GM21360 (cell line): ENCODE results near the gene PRDM10.
"Not testable (repeated sequence)": the region's sequence is repeated elsewhere in the genome, so short reads cannot be mapped to it uniquely, and the experiment has no call there.

Experiments used
- ATAC-seq: cut with Tn5 transposase; IDR thresholded peaks from one replicate; pipeline ENCODE4 v1.9.1; 2021; ENCODE audit warnings: mild to moderate bottlenecking, moderate library complexity; ENCODE audit not compliant: unreplicated experiment

The PRDM10 gene, protein sequence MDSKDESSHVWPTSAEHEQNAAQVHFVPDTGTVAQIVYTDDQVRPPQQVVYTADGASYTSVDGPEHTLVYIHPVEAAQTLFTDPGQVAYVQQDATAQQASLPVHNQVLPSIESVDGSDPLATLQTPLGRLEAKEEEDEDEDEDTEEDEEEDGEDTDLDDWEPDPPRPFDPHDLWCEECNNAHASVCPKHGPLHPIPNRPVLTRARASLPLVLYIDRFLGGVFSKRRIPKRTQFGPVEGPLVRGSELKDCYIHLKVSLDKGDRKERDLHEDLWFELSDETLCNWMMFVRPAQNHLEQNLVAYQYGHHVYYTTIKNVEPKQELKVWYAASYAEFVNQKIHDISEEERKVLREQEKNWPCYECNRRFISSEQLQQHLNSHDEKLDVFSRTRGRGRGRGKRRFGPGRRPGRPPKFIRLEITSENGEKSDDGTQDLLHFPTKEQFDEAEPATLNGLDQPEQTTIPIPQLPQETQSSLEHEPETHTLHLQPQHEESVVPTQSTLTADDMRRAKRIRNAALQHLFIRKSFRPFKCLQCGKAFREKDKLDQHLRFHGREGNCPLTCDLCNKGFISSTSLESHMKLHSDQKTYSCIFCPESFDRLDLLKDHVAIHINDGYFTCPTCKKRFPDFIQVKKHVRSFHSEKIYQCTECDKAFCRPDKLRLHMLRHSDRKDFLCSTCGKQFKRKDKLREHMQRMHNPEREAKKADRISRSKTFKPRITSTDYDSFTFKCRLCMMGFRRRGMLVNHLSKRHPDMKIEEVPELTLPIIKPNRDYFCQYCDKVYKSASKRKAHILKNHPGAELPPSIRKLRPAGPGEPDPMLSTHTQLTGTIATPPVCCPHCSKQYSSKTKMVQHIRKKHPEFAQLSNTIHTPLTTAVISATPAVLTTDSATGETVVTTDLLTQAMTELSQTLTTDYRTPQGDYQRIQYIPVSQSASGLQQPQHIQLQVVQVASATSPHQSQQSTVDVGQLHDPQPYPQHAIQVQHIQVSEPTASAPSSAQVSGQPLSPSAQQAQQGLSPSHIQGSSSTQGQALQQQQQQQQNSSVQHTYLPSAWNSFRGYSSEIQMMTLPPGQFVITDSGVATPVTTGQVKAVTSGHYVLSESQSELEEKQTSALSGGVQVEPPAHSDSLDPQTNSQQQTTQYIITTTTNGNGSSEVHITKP

DNA sequence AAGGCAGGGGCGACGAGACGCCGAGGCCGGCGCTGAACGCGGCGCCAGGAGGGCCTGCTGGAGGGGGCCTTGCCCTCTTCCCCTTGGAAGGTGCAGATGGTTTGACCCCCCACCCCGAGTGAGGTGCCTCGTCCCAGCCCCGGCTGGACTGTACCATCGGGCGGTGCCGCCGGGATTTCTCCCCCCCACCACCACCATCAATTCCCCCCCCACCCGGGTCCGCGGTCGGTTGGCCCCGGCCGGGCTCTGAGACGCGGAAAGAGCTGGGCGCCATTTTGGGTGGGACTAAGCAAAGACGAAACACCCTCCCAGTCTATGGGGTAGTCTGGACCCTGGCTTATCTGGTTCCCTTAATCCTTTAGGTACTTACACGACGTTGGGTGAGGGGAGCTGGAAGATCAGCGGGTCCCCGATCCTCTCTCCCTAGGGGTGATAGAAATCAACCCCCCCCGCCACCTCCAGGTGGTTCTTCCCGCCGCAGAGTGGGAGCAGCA is at the start of gene PRDM10:
Gene PRDM10 (minus strand): TSS at position 484 of the 494 bp plus-strand sequence. CDS start 41,871 bp downstream, outside the sequence.
- peak; percentile 34 for ATAC-seq

DNA sequence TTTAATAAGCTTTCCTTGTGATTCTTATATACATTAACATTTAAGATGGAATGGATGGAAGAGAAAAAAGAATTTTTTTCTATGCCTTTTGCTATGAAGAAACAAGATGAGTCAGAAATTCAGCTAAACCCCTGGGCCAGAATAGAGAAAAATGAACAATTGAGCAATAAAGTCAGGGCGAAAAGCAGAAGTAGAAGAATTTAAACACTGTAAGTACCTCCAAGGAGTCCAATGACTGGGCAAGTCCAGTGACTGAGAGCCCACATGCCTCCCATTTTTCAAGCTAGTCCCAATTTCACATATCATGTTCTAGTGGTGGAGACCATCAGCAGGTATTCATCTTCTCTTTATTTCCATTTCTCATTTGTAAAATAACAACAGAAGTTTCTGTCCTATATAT is 48.4 kb upstream of the PRDM10 start:
- no peak for ATAC-seq

DNA sequence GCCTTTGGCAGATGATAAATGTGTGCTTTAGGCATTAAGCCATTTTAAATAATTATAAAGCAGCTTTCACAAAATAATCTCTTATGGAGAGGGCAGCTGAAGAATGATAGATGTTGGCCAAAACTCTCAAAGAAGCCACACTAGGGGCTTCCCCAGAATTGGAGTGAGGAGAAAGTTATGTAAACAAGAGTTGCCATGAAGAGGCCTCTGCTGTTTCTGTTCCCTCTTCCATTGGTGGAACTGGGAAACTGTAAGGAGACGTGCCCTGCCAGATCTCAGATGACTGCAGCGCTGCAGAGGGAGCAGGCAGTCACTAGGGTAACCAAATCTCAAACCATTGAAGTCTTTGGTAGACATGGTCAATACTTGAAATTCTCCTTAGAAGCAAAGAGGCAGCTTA is 47.6 kb upstream of the PRDM10 start:
- no peak for ATAC-seq

DNA sequence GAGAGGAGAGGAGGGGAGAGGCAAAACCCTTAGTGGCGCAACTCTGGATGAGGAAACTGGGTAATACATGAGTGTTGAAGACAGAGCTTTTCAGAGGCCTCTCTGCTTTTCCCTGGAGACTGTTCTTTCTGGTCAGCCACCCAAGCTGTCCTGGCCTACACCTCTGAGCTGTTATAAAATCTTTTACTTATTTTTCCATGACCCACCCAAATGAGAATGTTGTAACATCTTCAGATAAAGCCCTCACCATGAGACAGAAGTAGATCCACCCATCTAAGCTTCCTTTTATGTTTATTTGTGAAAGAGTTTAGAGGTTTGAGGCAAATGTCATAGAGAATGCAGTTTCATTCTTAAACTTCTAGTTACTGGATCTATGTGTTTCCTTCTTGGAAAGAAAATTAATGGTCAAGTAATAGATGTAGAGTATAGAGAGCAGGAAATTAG is 46.7 kb upstream of the PRDM10 start:
- no peak for ATAC-seq

DNA sequence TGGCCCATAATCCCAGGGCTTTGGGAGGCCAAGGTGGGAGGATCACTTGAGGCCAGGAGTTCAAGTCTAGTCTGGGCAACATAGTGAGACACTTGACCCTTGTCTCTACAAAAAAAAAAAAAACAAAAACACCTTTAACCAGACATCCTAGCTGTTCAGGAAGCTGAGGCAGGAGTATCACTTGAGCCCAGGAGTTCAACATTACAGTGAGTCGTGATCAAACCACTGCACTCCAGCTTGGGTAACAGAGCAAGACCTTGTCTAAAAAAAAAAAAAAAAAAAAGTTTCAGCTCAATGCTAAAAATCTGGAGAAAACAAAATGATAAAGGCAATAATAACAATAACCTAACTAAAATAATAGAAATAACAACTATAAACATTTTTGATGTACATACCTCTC is 44.5 kb upstream of the PRDM10 start:
- no peak for ATAC-seq

DNA sequence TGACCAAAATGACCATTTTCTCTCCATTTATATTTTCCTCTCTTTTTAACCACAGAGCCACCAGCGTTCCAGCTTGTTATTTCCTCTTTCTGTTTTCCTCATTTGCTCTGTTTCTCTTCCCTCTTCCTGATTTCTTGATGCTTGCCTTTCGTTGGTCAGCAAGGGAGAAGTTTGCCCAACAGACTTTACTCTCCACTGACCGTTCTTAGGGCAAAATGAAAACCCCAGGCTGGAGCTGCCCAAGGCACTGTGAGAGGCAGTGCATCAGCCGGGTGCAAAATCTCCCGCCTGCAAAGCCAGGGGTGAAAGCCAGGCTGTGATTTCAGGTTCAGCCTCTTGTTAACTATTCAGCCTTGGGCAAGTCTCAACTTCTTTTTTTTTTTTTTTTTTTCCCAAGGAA is 40.9 kb upstream of the PRDM10 start:
- ATAC-seq = no peak

DNA sequence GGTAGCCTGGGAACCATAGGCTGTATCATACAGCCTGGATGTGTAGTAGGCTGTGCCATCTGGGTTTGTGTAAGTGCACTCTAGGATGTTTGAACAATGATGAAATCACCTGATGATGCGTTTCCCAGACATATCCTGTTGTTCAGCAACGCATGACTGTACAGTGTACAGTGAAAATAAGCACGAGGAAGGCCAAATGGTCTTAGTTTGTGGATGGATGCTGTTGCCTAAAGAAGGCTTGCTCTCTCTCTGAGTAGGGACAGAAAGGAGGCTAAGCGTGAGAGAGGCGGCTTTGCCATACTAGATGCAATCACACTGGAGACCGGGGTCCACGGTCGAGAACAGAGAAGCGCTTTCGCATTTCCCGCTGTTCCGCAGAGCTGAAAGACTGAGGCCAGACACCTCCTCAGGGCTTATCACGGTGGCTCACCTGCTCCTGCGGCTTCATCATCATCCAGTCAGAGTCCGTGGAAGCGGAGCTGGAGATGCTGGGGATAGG is 39.5 kb upstream of the PRDM10 start:
- no peak for ATAC-seq

DNA sequence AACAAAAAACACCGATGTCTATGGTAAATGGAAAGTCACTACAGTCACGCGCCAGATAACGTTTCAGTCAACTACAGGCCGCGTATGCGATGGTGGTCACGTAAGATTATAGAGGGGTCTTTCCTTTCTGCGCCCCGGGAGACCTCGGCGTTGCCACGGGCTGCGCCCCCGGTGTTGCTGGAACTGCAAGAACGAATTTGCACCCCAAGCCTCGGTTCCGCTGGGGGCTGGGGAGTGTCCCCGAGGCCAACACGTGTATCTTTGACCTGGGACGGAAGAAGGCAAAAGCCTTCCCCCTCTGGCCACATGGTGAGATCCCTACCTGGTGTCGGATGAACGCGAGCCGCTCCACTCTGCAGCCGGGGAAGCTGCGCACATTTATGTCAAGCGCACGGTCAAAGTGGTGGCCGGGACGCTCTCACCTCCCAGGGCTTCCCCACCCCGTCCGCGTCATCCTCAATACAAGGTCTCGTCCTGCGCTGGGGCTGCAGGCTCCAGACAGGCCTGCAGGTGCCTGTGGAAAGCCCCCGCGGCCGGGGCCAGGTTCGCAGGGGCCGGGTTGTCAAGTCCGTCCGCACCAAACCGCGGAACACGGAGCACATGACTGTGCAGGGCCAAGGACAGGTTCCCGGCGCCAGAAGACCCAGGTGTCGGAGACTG is 37.8 kb upstream of the PRDM10 start:
- ATAC-seq = no peak

DNA sequence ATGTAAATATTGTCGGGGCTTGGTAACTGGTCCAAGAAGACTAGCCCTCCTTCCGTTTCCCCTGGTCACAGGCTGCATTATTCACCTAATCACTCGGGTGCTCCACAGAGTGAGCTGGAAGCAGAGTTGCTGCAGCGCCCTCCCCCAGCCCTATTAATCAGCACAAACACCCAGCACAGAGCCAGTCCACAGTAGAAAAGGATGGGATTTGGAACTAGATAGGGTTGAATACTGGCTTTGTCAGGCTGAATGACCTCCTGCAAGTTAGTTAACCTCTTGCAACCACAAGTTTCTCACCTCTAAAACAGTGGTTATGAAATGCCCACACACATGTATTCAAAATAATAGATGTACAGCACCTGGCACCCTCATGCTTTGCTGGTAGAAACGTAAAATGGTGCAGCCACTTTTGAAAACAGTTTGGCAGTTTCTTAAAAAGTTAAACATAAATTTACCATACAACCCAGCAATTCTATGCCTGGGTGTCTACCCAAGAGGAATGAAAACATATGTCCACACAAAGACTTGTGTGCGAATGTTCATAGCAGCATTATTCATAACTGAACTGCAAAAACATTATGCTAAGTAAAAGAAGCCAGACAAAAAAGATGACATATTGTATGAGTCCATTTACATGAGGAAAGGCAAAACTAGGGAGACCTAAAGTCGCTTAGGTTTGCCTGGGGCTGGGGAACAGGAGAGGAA is 35.4 kb upstream of the PRDM10 start:
- ATAC-seq = no peak

DNA sequence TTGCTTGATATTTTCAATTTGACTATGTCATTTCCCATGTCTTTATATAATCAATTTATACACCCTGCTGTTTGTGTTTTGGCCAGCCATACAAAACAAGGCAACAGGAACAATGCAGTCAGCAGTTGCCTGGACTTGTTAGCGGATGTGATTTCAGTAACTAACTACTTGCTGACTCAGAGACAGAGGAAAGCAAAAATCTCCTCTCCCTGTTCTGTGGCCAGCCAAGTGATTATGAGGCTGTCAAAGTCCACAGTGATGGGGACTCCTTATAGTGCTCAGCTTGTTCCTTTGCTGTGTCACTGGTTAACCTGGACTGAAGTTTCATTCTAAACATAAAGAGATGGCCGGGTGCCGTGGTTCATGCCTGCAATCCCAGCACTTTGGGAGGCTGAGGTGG is 34.4 kb upstream of the PRDM10 start:
- no peak for ATAC-seq

DNA sequence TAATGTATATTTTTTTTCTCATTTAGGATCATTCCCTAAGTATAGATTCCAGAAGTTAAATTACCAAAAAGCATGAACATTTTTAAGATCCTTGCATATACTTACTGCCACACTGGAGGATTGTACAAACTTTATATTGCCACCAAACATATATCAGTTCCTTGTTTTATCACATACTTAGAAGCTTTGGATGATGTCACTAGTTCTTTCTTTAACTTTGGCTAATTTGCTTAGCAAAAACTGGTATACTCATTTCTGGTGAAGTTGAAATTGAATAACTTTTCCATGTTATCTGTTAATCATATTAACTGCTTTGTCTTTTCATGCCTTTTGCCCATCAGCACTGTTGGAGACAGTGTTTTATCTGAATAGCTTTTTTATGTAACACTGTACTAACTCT is 31.6 kb upstream of the PRDM10 start:
- ATAC-seq = no peak

DNA sequence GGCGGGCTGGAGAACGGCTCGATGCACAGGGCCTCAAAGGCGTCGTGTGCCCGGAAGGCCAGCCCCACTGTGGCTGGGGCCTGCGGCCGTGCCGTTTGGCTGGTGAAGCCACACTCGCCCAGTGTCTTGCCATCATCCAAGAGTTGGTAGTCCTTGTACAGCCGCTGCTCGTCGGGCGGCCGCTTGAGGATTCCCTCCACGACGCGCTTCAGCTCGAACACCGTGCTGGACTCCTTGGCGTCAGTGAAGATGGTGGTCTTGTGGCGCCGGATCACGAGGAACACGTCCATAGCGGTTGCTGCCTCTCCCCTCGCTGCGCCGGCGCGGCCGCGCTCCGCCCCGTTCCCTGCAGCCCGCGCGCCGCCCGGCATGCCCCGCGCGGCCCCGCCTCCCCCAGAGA is 30.3 kb upstream of the PRDM10 start:
- no peak for ATAC-seq

DNA sequence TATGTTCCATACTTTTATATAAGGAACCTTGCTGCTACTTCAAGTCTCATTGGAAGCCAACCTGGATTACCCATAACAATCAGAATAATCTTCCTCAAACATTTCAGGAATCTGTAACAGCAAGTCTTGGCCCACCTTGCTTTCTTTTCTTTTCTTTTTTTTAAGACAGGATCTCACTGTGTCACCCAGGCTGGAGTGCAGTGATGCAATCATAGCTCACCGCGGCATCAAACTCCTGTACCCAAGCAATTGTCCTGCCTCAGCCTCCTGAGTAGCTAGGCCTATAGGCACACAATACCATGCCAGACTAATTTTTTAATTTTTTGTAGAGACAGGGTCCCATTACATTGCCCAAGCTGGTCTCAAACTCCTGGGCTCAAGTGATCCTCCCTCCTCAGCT is 29.3 kb upstream of the PRDM10 start:
- no peak for ATAC-seq

DNA sequence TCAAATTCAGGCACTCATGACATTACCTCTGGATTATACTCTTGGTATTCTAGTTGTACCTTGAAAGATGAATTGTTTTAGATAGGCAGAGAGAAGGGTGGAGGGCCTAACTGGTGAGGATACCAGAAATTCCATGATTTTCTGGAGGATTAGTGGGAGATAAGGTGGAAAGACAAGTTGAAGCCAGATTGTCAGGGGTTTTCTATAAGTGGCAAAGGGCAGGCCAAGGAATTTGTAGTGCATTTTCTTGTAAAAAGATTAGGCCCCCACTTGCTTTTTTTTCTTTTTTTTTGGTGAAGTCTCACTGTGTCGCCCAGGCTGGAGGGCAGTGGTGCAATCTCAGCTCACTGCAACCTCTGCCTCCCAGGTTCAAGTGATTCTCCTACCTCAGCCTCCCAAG is 28.4 kb upstream of the PRDM10 start:
- no peak for ATAC-seq

DNA sequence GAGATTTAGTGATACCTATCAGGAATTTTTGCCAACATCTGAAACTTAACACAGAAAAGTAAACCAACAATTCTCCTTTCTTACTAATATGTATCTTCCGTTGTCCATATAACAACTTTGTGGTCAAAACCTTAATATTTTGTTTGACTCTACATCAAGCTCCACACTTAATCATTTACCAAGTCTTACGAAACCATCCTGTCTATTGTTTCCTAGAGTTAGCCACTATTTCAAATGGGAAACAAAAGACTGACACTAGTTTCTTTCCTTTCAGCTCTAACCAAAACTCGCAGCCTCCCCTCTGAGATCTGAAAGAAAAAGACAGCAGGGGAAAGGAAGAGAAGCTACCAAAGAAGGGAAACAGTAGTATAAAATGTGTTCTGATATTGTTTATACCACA is 26.5 kb upstream of the PRDM10 start:
- ATAC-seq = no peak

DNA sequence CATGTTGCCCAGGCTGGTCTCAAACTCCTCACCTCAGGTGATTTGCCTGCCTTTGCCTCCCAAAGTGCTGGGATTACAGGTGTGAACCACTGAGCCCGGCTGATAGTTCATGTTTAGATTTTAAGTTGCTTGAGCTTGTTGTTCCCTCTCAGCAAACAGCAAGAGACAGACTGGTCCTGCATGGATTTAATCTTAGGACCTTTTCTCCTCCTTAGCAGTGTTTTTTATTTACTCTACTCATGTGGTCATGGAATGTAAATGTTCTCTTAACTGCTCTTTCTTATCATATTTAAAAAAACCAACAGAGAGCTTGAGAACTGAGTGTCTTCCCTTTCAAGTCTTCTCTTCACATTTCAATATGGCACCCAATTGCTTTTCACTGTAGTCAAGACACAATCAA is 22.7 kb upstream of the PRDM10 start:
- no peak for ATAC-seq

DNA sequence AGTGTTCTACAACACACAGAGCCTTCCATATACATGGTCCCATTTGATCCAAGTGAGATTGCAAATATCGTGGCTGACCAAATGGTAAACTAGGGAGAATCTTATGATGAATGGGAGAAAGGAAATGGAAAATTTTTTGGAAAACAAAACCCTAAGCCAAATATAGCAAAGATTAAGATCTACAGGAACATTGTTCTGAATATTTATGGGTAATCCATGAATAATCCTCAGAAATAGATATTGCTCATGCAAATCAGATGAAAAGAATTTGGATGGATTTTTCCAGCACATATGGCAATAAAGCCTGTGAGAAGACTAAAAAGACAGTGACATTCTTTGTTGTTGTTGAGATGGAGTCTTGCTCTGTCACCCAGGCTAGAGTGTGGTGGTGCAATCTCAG is 21.7 kb upstream of the PRDM10 start:
- ATAC-seq = no peak

DNA sequence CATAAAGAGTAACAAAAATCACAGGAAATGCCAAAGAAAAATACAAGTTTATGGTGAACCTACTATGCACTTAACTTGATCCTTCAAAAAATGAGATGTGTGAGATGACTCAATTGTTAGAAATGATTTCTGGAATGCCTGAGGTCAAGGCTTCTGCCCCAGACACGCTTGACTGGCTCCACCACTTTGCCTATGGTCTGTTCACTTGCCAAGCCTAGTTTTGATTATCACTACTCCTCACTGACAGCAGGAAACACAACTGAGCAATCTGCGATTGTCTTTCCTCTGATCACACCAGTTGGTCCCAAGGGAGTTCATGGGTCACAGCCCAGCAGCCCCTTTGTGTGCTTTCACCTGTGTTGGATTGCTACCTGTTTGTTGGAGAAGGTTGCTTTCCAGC is 20.6 kb upstream of the PRDM10 start:
- ATAC-seq = peak; percentile 96

DNA sequence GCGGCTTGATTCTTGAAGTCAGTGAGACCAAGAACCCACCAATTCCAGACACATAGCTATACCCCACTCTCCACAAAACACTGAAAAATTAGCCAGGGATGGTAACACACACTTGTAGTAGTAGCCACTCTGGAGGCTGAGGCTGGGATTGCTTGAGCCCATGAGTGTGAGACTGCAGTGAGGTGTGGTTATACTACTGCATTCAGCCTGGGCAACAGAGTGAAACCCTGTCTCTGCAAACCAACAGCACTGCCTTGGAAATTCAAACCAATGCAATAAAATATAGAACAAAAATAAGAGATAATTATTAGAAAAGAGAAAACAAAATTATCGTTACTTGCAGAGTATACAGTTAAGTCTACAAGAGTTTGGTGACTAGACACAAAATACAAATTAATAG is 20.2 kb upstream of the PRDM10 start:
- peak; percentile 42 for ATAC-seq

DNA sequence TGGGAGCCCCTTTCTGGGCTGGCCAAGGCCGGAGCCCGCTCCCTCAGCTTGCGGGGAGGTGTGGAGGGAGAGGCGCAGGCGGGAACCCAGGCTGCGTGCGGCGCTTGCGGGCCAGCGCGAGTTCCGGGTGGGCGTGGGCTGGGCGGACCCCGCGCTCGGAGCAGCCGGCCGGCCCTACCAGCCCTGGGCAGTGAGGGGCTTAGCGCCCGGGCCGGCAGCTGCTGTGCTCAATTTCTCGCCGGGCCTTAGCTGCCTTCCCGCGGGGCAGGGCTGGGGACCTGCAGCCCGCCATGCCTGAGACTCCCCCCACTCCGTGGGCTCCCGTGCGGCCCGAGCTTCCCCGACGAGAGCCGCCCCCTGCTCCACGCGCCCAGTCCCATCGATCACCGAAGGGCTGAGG is 19.0 kb upstream of the PRDM10 start:
- not testable (repeated sequence) for ATAC-seq
